Fibroblast of villous mesenchyme (primary cell): ENCODE results near the gene CAMK2G. TPM values are rescaled to one million over a fixed set of nuclear protein-coding genes. Genes with fewer than 3 reads are reported as not detected.

Experiments used
- DNase-seq: peaks from one replicate; pipeline ENCODE4 v3.0.0-alpha.2; 2010; ENCODE audit warnings: low read depth
- H3K4me3 ChIP-seq: 2 replicates; pipeline ENCODE4 v1.5.1; 2011; ENCODE audit warnings: low read depth, mild to moderate bottlenecking, low read length
- total RNA-seq: library from RNA; depleted of rRNA; stranded (reverse); fragments of >200 nt; gene quantifications from 2 replicates; pipeline ENCODE4 v1.2.3, GENCODE V29; 2012
- TF ChIP-seq, protein P1 (sequence below): IDR thresholded peaks from 2 replicates; pipeline ENCODE4 v1.5.1; 2012; ENCODE audit warnings: low read depth, mild to moderate bottlenecking, low read length; ENCODE audit not compliant: insufficient read depth

CAMK2G gene
- total RNA-seq, 1 donor: 36.7 TPM

DNA sequence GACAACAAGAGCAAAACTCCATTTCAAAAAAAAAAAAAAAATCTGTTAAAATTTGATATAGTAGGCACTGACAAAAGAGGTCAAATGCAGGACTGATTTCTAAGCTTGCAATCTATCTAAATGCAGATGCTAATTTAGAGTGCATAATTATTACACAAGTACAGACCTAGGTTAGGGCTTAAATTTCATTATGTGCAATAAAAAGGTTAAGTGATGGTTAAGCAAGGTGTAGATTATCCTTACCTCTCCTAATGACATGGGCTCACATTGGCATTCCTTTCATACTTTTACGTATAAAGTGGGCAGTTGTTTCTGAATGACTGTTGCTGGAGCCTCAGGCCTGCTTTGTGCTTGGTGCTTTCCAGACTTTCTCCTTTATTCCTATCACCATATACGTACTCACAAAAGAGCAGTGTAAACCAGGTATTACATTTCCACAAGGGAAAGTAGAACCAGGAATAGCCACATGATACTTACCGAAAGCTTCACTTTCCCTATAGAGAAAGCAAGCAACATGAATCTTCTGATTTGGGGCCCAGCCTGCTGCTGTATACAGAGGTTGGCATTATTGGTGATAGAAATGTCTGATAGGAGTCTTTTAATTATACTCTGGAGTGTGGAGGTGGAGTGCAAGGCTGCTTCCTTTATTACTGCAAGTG is 94.7 kb downstream of the CAMK2G start:
- no peak overlapping the region for H3K4me3 ChIP-seq
- TF ChIP-seq, protein P1, sequence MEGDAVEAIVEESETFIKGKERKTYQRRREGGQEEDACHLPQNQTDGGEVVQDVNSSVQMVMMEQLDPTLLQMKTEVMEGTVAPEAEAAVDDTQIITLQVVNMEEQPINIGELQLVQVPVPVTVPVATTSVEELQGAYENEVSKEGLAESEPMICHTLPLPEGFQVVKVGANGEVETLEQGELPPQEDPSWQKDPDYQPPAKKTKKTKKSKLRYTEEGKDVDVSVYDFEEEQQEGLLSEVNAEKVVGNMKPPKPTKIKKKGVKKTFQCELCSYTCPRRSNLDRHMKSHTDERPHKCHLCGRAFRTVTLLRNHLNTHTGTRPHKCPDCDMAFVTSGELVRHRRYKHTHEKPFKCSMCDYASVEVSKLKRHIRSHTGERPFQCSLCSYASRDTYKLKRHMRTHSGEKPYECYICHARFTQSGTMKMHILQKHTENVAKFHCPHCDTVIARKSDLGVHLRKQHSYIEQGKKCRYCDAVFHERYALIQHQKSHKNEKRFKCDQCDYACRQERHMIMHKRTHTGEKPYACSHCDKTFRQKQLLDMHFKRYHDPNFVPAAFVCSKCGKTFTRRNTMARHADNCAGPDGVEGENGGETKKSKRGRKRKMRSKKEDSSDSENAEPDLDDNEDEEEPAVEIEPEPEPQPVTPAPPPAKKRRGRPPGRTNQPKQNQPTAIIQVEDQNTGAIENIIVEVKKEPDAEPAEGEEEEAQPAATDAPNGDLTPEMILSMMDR: no peak
- DNase-seq: no peak

DNA sequence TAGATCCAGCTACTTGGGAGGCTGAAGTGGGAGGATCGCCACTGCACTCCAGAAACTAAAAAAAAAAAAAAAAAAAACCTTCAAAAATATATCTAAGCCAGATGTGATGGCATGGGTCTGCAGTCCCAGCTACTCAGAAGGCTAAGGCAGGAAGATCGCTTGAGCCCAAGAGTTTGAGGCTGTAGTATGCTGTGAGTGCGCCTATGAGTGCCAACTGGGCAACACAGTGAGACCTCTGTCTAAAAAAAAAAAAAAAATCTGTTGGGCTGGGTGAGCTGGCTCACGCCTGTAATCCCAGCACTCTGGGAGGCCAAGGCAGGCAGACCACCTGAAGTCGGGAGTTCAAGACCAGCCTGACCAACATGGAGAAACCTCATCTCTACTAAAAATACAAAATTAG is 95.3 kb downstream of the CAMK2G start:
- H3K4me3 ChIP-seq: no peak overlapping the region
- TF ChIP-seq, protein P1: no peak
- DNase-seq: no peak

DNA sequence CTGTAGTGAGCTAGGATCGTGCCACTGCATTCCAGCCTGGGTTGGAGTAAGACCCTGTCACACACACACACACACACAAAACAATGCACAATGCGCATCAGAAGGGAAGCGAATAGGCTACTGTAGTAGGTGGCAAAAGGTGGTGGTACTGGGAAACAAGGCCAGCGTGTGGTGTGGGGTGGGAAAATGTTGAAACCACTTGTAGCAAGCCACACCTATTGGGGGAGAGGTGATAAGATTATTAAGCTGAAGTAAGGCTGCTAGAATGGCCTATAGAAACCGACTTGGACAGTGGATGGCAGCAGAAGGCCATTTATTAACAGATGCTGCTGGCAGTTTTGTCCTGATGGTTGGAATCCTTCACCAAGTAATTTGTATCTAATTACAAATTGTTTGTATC is 99.7 kb downstream of the CAMK2G start:
- H3K4me3 ChIP-seq: peak overlapping the region; percentile 14
- TF ChIP-seq, protein P1: no peak
- DNase-seq: peak; percentile 41

DNA sequence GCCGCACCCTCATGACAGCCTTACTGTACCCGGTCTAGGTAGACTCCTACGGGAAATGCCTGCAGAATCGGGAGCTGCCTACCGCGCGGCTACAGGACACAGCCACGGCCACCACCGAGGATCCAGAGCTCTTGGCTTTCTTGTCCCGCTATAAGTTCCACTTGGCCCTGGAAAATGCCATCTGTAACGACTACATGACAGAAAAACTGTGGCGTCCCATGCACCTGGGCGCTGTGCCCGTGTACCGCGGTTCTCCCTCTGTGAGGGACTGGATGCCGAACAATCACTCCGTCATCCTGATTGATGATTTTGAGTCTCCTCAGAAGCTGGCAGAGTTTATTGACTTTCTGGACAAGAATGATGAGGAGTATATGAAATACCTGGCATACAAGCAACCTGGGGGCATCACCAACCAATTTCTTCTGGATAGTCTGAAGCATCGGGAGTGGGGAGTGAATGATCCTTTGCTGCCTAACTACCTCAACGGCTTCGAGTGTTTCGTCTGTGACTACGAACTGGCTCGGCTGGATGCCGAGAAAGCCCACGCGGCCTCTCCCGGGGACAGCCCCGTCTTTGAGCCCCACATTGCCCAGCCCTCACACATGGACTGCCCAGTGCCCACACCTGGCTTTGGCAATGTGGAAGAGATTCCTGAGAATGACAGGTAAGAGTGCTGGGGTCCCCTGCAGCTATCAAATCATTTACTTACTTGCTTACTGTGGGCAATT is 101.0 kb downstream of the CAMK2G start:
- TF ChIP-seq, protein P1: no peak
- no peak for DNase-seq
- peak overlapping the region; percentile 82 for H3K4me3 ChIP-seq

DNA sequence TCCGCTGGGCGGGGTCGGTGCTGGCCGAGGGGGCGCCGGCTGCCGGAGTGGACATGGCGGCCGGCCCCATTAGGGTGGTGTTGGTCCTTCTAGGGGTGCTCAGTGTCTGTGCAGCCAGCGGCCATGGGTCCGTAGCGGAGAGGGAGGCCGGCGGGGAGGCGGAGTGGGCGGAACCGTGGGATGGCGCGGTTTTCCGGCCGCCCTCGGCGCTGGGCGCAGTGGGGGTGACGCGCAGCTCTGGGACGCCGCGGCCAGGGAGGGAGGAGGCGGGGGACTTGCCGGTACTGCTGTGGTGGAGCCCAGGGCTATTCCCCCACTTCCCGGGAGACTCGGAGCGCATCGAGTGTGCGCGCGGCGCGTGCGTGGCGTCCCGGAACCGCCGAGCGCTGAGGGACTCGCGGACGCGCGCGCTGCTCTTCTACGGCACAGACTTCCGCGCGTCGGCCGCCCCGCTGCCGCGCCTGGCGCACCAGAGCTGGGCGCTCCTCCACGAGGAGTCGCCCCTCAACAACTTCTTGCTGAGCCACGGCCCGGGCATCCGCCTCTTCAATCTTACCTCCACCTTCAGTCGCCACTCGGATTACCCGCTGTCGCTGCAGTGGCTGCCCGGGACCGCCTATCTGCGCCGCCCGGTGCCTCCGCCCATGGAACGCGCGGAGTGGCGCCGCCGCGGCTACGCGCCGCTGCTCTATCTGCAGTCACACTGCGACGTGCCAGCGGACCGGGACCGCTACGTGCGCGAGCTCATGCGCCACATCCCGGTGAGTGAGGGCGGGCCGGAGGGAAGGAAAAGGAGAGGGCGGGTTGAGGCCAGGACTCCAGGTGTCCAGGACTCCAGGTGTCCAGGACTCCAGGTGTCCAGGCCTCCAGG is 101.8 kb downstream of the CAMK2G start:
- H3K4me3 ChIP-seq: peak overlapping the region; percentile 82
- DNase-seq: peak; percentile 86
- TF ChIP-seq, protein P1: no peak

DNA sequence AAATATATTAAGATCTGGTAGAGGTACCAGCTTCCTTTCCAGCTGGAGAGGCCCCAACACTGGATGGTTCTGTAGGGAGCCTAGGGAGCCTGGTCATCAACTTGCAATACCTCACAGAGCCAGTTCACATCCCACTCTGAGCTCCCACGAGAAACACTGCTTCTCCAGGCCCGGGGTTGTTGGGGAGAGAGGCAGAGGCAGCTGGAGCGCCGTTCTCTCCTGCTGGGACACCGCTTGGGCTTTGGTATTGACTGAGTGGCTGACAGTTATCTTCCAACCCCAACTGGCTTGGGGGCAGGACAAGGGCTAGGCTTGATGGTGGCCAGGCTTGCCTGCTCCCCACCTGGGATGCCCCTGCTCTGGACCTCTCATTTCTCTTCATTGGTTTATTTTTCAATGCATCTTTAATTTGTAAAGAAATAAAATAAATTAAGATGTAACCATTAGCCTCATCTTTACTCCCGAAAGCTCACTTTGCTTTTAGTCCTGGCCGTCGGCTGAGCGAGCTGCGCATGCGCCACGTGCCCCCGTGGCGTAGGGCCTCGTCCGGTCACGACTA is 102.6 kb downstream of the CAMK2G start:
- H3K4me3 ChIP-seq: peak overlapping the region; percentile 82
- peak; percentile 82 for DNase-seq
- TF ChIP-seq, protein P1: no peak
